GM21360 (cell line): ENCODE results near the gene KRT36.

Source experiments
- ATAC-seq: cut with Tn5 transposase; IDR thresholded peaks from one replicate; pipeline ENCODE4 v1.9.1; 2021; ENCODE audit warnings: mild to moderate bottlenecking, moderate library complexity; ENCODE audit not compliant: unreplicated experiment

Gene KRT36

DNA sequence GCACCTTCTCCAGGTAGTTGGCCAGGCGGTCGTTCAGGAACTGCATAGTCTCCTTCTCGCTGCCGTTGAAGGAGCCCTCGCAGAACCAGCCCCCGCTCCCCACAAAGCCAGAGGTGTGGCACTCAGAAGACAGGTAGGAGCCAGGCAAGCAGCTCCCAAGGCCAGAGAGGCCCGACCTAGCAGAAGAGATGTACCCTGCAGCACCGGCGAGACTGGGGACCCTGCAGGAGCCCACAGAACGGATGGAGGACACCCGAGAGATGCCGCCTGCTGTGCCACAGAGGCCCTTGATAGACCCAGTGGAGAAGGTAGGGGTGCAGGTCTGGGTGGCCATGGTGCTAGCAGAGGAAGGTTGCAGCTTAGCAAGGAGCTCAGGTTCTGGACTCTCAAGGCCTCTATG, at the start of gene KRT36:
TSS of gene KRT36 (minus strand) at position 380 of the 400 bp plus-strand sequence. CDS start at position 334, 46 bp downstream.
- no peak for ATAC-seq

DNA sequence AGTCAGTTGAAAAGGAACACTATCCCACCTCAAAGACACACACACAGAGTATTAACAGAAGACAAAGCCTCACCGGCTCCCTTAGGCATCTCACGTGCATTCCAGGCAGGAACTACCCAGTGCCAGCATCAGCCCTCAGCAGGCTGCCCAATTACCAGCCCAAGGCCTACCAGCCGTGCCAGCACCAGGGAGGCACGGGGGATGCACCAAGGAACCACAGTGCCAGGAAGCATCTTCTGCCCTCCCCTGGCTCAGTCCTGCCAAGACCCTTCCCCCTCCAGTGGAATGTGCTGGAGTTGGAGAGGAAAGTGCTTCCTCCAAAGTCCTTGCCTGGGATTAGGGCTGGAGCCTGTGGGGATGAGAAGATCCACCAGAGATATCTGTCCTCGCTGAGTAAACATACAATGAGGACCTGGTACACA, 49.4 kb upstream of the KRT36 start:
- no peak for ATAC-seq

DNA sequence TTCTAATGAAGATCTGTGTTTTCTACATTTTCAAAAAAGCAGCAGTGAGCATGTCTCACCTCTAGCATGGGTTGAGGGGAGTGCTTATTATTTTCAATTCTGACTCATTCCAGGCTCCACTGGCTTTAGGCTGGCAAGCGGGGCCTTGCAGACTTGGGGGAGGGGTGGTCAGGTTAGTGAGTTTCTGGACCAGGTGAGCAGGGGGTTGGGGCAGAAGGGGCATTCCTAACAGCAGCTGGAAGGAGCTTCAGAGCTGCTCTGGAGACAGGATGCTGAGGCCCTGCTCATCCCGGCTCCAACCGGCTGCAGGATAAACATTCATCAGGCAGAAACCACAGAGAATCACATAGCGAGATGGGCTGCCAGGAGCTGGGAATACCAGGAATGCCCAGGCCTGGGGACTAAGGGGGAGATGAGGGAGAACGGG, 48.9 kb upstream of the KRT36 start:
- ATAC-seq: no peak

DNA sequence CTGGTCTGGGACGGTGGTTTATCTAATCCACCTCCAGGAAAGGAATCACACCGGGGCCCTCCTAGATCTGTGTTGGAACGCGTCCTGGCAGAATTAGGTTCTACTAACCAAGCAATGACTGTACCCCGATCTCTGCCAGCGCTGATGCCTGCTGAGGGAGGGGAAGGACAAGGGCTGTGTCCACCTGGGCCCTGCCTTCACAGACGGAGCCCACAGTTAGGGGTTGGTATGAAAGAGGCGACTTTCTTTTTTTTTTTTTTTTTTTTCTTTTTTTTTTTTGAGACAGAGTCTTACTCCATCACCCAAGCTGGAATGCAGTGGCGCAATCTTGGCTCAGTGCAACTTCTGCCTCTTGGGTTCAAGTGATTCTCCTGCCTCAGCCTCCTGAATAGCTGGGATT, 48.3 kb upstream of the KRT36 start:
- ATAC-seq: no peak

DNA sequence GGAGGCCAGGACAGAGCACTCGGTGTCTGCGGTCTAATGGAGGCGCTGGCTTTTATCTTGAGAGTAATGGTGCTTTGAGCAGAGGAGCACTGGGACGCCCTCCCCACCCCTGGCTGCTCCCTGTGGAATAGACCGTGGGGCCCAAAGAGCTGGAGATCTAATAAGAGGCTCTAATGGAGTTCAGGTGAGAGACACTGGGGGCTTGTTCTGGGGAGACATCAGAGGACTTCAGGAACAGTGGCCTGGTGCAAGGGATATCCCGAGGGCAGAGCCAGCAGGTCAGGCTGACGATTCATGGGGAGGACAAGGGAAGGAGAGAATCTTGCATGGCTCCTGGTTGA, 47.9 kb upstream of the KRT36 start:
- no peak for ATAC-seq

DNA sequence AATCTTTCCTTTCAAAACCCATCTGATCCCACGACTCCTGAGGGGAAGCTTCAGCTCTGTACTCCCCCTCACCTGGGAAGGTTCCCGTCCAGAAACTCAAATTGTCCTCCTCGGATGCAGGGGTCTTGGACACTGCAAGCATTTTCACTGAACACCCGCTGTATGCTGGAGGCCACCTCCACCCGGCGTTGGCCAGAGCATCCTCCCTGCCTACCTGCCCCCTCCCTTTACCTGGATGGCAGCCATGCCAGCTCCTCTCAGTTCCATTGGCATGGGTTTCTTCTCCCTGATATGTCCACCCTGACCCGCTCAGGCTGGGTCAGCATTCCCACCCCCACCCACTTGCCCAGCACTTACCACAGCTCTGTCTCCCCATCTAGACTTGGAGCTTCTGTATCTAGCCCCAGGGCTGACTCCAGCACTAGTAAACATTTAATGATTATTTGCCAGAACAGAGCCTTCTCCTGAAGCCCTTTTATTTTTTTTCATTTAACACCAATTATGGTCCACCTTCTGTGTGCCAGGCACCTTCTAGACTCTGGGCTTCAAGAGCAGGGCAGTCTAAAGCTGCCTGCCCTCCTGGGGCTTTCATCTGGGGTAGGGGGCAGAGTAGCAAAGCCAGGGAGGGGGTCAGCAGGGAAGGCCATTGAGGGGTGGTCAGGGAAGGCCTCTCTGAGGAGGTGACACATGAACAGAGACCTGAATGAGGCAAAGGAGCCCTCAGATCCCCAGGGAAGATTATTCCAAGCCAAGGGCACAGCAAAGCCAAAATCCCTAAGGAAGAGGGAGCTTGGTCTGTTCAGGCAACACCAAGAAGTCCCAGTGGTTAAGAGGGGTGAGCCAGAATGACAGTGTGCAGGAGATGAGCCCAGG, 47.3 kb upstream of the KRT36 start:
- no peak for ATAC-seq

DNA sequence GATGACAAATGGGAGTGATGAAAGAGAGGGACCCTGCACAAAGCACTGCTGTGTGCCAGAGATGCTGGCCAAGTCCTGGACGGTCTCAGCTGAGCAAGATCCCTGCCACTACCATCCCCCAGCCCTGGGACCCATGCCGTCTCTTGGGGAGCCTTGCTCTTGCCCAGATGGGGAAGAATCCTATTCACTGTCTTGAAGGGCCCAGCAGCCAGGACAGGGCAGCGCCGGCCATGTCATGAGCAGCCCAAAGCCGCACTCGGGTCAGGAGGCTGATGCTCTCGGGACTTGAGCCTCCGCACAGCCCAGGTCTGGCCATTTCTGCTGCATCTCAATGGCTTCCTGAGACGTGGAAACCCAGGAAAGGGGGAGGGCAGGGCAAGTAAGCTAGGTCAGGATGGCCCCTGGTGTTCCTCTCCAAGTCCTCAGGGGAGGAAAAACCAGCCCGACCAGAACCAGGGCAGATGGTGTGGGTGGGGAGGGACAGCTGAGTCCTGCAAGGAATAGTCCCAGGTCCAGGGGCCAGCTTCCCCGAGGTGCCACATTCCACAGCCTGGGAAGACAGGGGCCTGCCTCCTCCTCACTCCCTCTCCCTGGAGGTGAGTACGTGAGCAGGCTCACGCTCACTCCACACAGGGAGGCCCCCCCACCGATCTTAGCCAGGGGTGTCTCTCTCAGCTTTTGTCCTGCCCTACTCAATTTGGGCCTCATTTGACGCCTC, 46.2 kb upstream of the KRT36 start:
- no peak for ATAC-seq

DNA sequence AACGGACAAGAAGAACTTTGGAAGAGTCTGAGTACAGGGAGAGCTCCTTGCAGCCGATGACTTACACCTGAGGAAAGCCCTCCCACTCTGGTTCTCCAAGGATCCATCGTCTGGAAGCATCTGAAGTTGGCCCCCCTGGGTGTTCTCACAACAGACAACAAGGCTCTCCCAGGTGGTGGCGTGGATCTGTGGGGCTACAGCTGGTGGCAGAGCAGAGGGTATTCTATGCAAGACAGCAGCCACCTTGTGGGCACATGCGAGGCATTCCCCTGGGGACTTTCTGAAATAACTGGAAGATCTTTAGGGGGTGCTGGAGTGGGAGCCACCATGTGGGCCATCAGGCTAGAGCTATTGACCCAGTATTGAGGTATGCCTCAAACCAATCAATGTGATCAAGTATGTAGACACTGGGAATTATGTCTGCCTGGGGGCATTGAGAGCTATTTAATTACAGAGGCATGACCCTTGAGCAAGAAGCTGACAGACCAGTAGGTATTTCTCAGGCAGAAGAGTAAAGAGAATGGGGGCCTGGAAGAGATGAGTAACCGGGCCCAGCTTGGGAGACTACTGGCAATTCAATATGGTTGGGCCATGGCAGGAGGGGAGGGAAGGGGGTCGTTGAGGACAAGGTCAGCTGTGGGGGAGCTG, 45.3 kb upstream of the KRT36 start:
- ATAC-seq: no peak

DNA sequence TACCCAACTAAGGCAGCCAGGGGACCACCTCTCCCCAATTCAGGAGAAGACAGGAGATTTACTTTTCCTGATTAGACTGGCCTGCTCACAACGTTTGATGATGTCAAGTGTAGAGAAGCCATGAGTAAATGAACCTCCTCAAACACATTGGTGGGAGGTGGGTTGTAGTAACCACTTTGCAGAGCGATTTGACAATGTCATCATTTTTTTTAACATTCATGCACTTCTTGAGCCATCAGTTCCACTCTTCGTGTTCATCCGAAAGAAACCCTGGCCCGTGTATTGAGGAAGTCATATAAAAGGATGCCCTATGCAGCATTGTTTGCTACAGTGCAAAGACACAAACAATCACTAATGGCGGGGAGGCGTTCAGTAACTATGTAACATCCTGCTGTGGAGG, 43.9 kb upstream of the KRT36 start:
- ATAC-seq: no peak

DNA sequence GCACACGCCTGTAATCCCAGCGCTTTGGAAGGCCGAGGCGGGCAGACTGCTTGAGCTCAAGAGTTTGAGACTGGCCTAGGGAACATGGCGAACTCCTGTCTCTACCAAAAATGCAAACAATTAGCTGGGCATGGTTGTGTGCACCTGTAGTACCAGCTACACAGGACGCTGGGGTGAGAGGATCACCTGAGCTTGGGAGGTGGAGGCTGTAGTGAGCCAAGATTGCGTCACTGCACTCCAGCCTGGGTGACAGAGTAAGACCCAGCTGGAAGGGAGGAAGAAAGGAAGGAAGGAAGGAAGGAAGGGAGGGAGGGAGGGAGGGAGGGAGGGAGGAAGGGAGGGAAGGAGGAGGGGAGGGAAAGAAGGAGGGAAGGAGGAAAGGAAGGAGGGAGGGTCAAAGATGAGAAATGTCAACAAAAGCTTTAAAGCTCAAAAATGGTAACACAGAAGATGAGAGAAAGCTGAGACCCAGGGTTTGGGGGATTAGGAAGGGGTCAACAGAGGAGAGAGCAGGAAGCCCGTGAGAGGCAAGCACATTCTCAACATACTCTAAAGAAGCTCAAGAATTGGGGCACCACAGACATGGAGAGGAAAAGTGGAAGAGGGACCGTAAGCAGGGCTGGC, 43.3 kb upstream of the KRT36 start:
- no peak for ATAC-seq

DNA sequence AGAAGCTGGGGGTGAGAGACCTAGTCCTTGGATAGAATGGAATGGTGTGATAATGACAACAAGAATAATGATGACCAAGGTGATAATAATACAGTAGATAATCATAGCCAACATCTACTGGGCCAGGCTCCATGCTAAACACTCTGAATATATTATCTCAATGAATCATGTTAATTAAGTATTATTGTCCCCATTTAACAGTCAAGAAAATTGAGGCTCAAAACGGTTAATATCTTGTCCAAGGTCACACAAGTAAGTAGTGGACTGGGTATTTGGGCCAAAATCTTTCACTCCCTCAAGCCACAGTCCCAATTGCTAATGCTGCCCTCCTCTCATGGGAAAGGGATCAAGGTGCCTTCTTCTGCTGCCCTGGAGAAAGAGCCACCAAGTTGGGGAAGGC, 42.3 kb upstream of the KRT36 start:
- no peak for ATAC-seq

DNA sequence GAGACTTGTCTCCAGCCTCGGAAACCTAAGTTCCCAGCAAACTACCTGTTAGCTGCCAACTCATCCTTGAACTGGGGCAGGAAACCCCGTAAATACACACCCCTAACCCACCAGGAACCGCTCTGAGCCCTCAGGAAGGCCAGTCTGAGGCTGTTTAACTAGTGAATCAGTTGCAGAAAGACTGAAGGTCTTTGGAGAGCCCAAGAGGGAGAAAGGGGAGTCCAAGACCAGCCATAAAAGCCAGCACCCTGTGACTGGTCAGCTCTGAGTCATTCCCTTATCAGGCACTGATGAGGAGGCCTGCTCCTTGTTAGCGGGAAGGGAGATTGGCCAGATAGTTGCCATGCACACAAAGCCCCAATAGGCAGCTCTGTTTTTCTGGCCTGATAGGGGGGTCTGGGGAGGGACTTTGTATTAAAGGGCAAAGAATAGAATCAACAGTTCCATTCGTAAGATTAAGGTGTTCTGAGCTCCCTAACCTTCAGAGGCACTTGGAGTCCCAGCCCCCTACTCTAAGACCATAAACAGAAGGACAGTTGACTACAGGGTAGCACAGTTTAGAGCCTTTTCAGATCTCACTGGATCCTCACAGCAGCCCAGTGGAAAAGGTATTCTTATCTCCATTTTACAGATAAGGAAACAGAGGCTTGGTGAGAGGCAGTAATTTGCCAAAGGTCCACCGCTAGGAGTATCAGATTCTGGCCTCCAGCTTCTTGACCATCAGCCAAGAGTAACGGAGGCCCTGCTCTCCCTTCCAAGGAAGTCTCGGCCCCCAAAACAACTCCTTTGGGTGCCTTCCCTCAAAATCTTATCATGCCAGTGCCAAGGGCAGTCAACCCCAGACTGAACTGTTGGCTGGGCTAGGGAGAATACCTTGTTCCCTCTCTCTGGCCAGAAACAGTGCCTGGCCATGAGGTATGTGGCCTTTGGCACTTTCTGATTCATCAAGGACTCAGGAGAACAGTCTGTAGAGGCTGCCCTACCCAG, 40.6 kb upstream of the KRT36 start:
- ATAC-seq: no peak

DNA sequence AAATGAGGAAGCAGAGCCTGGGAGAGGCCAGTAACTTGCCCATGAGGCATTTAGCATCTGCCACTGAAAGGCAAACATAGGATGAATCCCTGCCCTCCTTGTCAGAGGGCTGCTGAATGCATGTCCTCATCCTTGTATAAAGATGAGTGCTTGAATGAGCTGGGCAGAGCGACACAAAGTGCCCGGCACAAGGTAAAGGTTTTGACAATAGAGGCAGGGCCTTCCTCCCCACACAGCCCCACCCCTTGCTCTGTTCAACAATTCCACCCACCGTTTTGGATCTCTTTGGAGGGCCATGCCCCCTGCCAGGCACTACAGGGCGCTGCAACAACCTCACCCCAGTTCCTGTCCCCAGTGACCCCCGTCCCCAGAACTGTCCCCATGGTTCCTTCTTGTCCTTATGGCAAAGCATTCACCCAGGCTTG, 39.8 kb upstream of the KRT36 start:
- ATAC-seq: no peak

DNA sequence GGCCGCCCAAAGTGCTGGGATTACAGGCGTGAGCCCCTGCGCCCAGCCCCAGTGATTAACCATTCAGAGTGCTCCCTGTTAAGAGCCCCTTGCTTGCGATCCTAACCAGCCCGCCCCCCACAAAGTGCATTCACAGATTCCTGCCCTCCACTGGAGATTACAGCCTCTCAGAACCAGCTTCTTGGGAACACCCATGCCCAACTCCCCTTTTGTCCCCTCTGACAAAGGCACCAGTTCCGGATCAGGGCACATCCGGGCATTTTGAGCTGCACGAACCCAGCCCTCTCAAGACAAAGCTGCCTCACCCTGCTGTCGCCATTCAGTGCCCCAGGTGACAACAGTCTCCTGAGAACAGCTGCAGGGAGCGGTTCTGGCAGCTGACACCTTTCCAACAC, 39.2 kb upstream of the KRT36 start:
- ATAC-seq: no peak

DNA sequence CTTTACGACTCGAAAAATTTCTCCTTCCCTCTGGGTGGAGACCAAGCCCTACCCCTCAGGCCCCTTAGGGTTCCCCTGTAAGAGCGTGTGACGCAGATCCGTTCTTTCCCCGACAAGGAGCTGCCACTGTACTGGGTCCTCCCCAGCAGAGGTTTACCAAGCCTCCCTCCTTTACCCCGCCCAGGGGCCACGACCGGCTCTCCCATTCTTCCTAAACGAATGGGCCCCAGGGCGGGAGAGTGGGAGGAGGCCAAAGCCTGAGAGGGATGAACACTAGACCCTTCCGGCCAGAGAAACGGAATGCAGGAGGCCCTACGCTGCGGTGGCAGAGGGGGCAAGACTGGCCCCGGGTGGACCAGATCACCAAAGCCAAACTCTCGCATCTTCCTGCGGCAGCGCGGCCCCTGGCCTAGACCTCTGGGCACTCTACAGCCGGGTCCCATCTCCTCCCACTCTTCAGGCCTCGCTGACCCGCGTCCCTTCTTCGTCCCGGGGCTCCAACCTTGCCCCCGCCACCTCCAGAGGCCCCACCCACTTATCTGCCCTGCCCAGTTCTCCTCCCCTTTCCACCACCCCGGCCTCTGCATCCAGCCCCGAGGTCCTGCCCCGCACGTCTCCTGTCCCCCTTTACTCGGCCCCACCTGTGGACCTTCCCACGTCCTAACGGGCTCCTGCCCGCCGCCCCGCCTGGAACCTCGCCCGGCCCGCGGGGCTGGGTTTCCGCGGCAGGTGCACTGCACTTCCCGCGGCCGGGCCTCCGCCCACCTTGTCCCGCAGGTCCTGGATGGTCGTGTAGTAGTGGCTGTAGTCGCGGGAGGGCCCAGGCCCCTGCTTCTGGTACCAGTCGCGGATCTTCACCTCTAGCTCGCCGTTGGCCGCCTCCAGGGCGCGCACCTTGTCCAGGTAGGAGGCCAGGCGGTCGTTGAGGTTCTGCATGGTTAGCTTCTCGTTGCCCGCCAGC, 37.6 kb upstream of the KRT36 start:
- no peak for ATAC-seq

DNA sequence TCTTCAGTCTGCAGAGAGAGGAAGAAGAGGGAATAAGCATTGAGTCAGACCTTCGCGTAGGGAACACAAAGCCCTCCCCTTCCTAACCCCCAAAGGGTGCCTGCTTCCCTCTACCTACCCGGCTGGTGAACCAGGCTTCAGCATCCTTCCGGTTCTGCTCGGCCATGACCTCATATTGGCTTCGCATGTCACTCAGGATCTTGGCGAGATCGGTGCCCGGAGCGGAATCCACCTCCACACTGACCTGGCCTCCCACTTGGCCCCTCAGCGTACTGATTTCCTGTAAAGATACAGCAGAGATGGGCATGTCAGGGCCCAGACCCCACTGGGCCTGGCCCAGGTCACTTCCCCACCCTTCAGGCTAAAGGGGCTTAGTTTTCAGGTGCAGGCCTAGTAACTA, 34.6 kb upstream of the KRT36 start:
- no peak for ATAC-seq

DNA sequence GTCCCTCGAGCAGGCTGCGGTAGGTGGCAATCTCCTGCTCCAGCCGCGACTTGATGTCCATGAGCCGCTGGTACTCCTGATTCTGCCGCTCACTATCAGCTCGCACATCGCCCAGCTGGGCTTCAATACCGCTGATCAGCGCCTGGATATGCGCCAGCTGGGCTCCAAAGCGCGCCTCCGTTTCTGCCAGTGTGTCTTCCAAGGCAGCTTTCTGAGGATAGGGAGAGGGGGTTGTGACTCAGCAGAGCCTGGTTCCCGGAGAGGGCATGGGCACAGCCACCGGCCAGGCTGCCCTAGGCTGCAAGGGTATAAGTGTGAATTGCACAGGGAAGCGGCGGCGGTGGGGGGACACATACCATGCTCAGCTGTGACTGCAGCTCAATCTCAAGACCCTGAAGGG, 34.1 kb upstream of the KRT36 start:
- no peak for ATAC-seq

DNA sequence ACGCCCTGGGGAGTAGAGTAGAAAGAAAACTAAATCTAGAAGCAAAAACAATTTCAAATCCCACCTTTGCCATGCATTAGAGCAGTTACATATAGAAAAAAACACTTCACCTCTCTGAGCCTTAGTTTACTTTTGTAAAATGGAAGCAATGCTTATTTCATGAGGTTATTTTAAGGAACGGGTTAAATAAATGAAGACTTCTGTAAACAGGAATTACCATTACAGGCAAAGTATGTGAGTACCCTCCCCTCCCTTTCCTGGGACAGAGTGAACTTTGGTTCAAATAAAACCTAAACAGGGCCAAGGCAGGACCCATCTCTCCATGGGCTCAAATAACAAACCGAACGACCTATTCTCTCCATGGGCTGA, 33.5 kb upstream of the KRT36 start:
- ATAC-seq: no peak
